Loucy (cell line): ENCODE results near the gene XPO5.
A peak's percentile ranks its signal among the peaks of the same experiment; 100 is the strongest.

ENCODE experiments used
- H2AFZ ChIP-seq: fragments of 200-600 bp; sonication (generic); 2 replicates; pipeline ENCODE4 v1.6.0; 2016; ENCODE audit warnings: antibody characterized with exemption, mild to moderate bottlenecking, low read length, moderate library complexity
- H3F3A ChIP-seq: fragments of 200-600 bp; 2 replicates; pipeline ENCODE4 v1.6.0; 2016; ENCODE audit warnings: antibody characterized with exemption, low read depth, mild to moderate bottlenecking
- H3K27me3 ChIP-seq: fragments of 200-600 bp; sonication (generic); 2 replicates; pipeline ENCODE4 v1.6.1; 2014; ENCODE audit warnings: low read length, mild to moderate bottlenecking; ENCODE audit not compliant: insufficient read depth, poor library complexity, severe bottlenecking
- H3K36me3 ChIP-seq: fragments of 200-600 bp; sonication (generic); 2 replicates; pipeline ENCODE4 v1.6.1; 2016; ENCODE audit warnings: low read length; ENCODE audit not compliant: insufficient read depth
- H3K4me1 ChIP-seq: fragments of 200-600 bp; sonication (generic); 2 replicates; pipeline ENCODE4 v1.5.1; 2014; ENCODE audit warnings: low read length, mild to moderate bottlenecking; ENCODE audit not compliant: insufficient read depth, poor library complexity, severe bottlenecking
- H3K4me2 ChIP-seq: fragments of 200-600 bp; sonication (generic); 2 replicates; pipeline ENCODE4 v1.6.0; 2014; ENCODE audit warnings: antibody characterized with exemption, low read length, low read depth, mild to moderate bottlenecking; ENCODE audit not compliant: poor library complexity, severe bottlenecking
- H3K4me3 ChIP-seq: fragments of 200-600 bp; sonication (generic); 2 replicates; pipeline ENCODE4 v1.5.1; 2014; ENCODE audit warnings: low read length, mild to moderate bottlenecking, mixed read lengths; ENCODE audit not compliant: poor library complexity, severe bottlenecking
- H3K79me2 ChIP-seq: fragments of 200-600 bp; sonication (generic); 2 replicates; pipeline ENCODE4 v1.6.1; 2014; ENCODE audit warnings: low read length; ENCODE audit not compliant: insufficient read depth
- H3K9ac ChIP-seq: fragments of 200-600 bp; sonication (generic); 2 replicates; pipeline ENCODE4 v1.6.0; 2014; ENCODE audit warnings: mild to moderate bottlenecking, low read depth, low read length, moderate library complexity; ENCODE audit not compliant: poor library complexity, severe bottlenecking
- H3K9me2 ChIP-seq: fragments of 200-600 bp; sonication (generic); replicated peaks from 2 replicates; pipeline ENCODE4 v1.6.1; 2016; ENCODE audit warnings: low read depth, low read length, mixed read lengths
- H3K9me3 ChIP-seq: fragments of 200-600 bp; sonication (generic); 2 replicates; pipeline ENCODE4 v1.6.1; 2014; ENCODE audit warnings: mild to moderate bottlenecking, antibody characterized with exemption, low read length, low read depth; ENCODE audit not compliant: insufficient read depth
- H4K20me1 ChIP-seq: fragments of 200-600 bp; sonication (generic); 2 replicates; pipeline ENCODE4 v1.6.0; 2014; ENCODE audit warnings: antibody characterized with exemption, low read length, mild to moderate bottlenecking; ENCODE audit not compliant: insufficient read depth, poor library complexity, severe bottlenecking
- CTCF ChIP-seq: fragments of 200-600 bp; sonication (generic); conservative IDR thresholded peaks from 2 replicates; pipeline ENCODE4 v1.5.1; 2014; ENCODE audit warnings: mild to moderate bottlenecking, antibody characterized with exemption, low read length
- EZH2phosphoT487 ChIP-seq: fragments of 200-600 bp; IDR thresholded peaks from 2 replicates; pipeline ENCODE4 v1.6.1; 2018; ENCODE audit warnings: antibody characterized with exemption, mild to moderate bottlenecking, moderate library complexity, borderline replicate concordance

XPO5 gene

DNA sequence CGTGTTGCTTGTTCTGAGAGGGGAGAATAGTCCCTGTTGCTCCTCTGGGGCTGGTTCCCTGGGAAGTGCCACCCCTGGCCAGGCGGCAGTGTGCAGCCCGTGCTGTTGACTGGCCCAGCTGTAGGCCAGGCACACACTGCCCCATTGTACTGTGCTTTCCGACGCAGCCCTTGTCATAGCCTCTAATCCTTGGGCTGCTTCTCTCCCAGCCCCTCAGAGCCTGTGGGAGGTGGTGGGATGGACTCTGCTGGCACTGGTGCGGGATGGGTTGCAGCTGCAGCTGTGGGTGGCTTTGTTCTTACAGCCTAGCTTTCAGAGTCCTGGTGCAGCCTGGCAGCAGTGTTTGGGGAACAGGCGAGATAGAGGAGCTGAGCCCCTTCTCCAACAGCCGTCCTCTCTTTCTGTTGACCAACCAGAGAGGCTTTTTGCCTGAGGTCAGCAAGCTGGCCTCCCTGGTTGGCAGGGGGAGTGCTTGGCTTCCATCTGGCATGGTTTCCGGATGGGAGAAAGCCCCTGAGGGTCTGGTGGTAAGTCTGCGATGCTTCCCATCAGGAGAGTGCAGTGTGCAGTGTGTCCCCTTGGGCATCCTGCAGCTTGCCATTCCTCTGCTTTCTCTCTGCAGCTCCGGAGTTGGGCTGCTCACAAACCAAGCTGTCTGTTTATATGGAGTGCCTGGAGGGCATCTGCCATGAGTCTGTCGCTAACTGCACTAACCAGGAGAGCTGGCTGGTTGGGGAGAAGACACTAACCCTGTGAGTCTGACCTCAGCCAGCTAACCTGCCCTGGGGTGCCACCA, 86.4 kb downstream of the XPO5 start:
- no peak overlapping the region for H3K9ac ChIP-seq
- no peaks in the 10 kb centered on the region for H3K79me2 ChIP-seq

GRCh38 chr6:43488667-43489276, 87.1 kb downstream of the XPO5 start:
- Histone ChIP-seq H3K36me3 (no peaks in the 10 kb centered on the region), H2AFZ (no peak overlapping the region), H3K9ac (no peak overlapping the region), H3K9me2 (no peaks in the 10 kb centered on the region), H3K27me3 (no peaks in the 10 kb centered on the region), H3K4me1 (no peaks in the 10 kb centered on the region), H3K4me3 (no peak overlapping the region), H3K9me3 (no peaks in the 10 kb centered on the region), H3K79me2 (no peaks in the 10 kb centered on the region), H3F3A (no peaks in the 10 kb centered on the region), H4K20me1 (peaks cover 4% of the 10 kb centered on the region), H3K4me2 (no peak overlapping the region)
- TF ChIP-seq CTCF (no peak), EZH2phosphoT487 (no peak)

More for the DNA sequence above, 86.4 kb downstream of the XPO5 start:
- H3K4me2 ChIP-seq = no peak overlapping the region
- H3K4me3 ChIP-seq = no peak overlapping the region
- no peaks in the 10 kb centered on the region for H3K9me3 ChIP-seq
- no peaks in the 10 kb centered on the region for H3K36me3 ChIP-seq
- no peaks in the 10 kb centered on the region for H3F3A ChIP-seq
- no peaks in the 10 kb centered on the region for H3K27me3 ChIP-seq
- H3K9me2 ChIP-seq = no peaks in the 10 kb centered on the region
- TF ChIP-seq EZH2phosphoT487 = no peak
- TF ChIP-seq CTCF = no peak
- no peak overlapping the region for H2AFZ ChIP-seq
- peaks cover 4% of the 10 kb centered on the region for H4K20me1 ChIP-seq
- no peaks in the 10 kb centered on the region for H3K4me1 ChIP-seq

DNA sequence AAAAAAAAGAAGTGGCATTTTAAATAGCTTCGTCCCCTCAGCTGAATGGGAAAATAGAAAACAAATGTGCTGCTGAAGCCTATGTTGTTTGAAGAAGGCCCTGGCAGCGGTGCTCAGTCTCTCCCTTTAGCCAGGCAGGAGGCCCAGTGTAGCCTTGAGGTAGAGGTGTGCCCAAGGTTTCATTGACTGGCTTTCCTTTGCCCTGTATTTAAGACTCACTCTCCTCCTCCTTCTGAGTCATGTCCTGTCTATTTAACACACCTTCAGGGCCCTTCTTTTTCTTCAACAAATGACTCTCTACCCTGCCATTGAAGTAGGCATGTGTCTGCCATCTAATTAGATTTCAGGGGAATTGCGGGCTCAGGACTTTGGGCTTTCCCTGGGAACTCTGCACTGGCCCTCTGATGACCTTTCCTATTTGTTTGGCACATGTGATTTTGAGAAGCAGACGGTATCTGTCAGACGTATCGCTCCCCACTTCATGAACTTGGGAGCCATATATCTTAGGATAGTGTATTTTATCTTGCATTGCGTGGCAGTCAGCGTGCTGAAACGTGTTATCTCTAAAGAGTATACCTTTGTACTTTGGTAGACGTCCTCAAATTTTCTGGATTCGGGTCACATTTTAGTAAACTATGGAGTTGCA, 94.1 kb downstream of the XPO5 start:
- H3K9me2 ChIP-seq = no peaks in the 10 kb centered on the region
- H3K79me2 ChIP-seq = peaks cover 36% of the 10 kb centered on the region
- H3K4me3 ChIP-seq = no peak overlapping the region
- H3K27me3 ChIP-seq = no peaks in the 10 kb centered on the region
- H3K4me2 ChIP-seq = peak overlapping the region; percentile 26
- H3K36me3 ChIP-seq = no peaks in the 10 kb centered on the region
- H3F3A ChIP-seq = no peaks in the 10 kb centered on the region
- H3K4me1 ChIP-seq = peaks cover 34% of the 10 kb centered on the region
- peaks cover 4% of the 10 kb centered on the region for H4K20me1 ChIP-seq
- H3K9me3 ChIP-seq = no peaks in the 10 kb centered on the region
- no peak for TF ChIP-seq EZH2phosphoT487
- no peak for TF ChIP-seq CTCF
- H3K9ac ChIP-seq = no peak overlapping the region
- H2AFZ ChIP-seq = no peak overlapping the region
